Ovary (tissue), 3 donors: Measurements from ENCODE around the gene ACSL3.

Source experiments
- EP300 ChIP-seq: sonication (generic); formaldehyde crosslinking; IDR thresholded peaks from one replicate; pipeline ENCODE4 v1.6.1; 2017; ENCODE audit warnings: antibody characterized with exemption
- TF ChIP-seq, protein P1 (sequence below), 3 donors: fragments of 450-650 bp in 2 of 3; fragments of 200-600 bp in 1 of 3; IDR thresholded peaks; one replicate each; pipeline versions ENCODE4 v1.5.1 to v1.8.0; 2016 to 2022; ENCODE audit warnings: antibody characterized with exemption in 3 of 3, mild to moderate bottlenecking in 1 of 3
- donor health status: DM: no; HTN: no; CAD: no.

DNA sequence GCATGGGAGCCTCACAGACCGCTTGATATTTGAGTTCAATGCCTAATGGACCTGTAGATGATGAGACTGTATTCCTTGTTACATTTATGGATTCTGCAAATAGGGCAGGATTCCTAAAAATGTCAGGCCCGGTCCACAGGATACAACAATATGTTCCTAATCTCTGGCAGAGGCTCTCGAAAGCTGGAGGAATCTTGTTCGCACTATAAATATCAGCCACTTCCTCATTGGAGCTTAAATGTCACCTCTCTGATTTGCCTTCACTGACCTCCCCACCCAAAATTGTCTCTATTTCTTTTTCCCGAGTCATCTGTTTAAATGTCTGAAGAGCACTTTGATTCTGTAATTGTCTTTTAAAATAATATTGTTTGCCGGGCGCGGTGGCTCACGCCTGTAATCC, 12.0 kb upstream of the ACSL3 start:
- no peak for TF ChIP-seq EP300
- TF ChIP-seq, protein P1, sequence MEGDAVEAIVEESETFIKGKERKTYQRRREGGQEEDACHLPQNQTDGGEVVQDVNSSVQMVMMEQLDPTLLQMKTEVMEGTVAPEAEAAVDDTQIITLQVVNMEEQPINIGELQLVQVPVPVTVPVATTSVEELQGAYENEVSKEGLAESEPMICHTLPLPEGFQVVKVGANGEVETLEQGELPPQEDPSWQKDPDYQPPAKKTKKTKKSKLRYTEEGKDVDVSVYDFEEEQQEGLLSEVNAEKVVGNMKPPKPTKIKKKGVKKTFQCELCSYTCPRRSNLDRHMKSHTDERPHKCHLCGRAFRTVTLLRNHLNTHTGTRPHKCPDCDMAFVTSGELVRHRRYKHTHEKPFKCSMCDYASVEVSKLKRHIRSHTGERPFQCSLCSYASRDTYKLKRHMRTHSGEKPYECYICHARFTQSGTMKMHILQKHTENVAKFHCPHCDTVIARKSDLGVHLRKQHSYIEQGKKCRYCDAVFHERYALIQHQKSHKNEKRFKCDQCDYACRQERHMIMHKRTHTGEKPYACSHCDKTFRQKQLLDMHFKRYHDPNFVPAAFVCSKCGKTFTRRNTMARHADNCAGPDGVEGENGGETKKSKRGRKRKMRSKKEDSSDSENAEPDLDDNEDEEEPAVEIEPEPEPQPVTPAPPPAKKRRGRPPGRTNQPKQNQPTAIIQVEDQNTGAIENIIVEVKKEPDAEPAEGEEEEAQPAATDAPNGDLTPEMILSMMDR (IDR thresholded peaks at IDR 0.05), result no peak
